Daoy (cell line): ENCODE data around the gene SFR1. TPM values are rescaled to one million over a fixed set of nuclear protein-coding genes. Genes with fewer than 3 reads are reported as not detected.
"Not testable (repeated sequence)": the region's sequence is repeated elsewhere in the genome, so short reads cannot be mapped to it uniquely, and the experiment has no call there.

Source experiments
- DNase-seq: peaks from one replicate; pipeline ENCODE4 v3.0.0-alpha.2; 2015; ENCODE audit warnings: low read depth
- total RNA-seq: library from RNA; depleted of rRNA; stranded (reverse); fragments of >200 nt; shearing (Covaris generic); gene quantifications from 2 replicates; pipeline ENCODE4 v1.2.3, GENCODE V29; 2014; rRNA removed

SFR1 gene
- total RNA-seq, 1 experiment from 2014 or later = 14.3 TPM

- not testable (repeated sequence) for DNase-seq
These were observed 52.2 kb downstream of the SFR1 start for GRCh38 chr10:104174136-104174535.

Other genes with a start within 250 kb of the SFR1 start
- gene STN1, start 204.0 kb upstream of the SFR1 start, total RNA-seq = 13.4 and 16.0 TPM in 2 replicates
- gene SLK, start 155.0 kb upstream of the SFR1 start, total RNA-seq = 26.9 and 30.6 TPM in 2 replicates
- 0.06 and 0.23 TPM in 2 replicates for gene COL17A1, start 36.3 kb upstream of the SFR1 start, total RNA-seq
- gene CFAP43, start 110.2 kb downstream of the SFR1 start, total RNA-seq = 0.24 and 0.69 TPM in 2 replicates
- 194 and 233 TPM in 2 replicates for gene GSTO1, start 132.7 kb downstream of the SFR1 start, total RNA-seq
- 0.06 and 0.48 TPM in 2 replicates for gene GSTO2, start 147.0 kb downstream of the SFR1 start, total RNA-seq
- 3.2 and 3.3 TPM in 2 replicates for gene ITPRIP, start 216.3 kb downstream of the SFR1 start, total RNA-seq
- gene CFAP58, start 231.7 kb downstream of the SFR1 start, total RNA-seq = 0.06 TPM in 2 replicates